HG03457 (cell line): Measurements from ENCODE around the gene TEX30.

Source experiments
- ATAC-seq: cut with Tn5 transposase; IDR thresholded peaks from one replicate; pipeline ENCODE4 v1.9.1; 2021; ENCODE audit warnings: moderate number of reproducible peaks; ENCODE audit not compliant: unreplicated experiment

Gene TEX30

GRCh38 chr13:102773441-102774213 lies at the start of gene TEX30:
TSS of gene TEX30 (minus strand) at chr13:102773786. CDS start at chr13:102770026, 3,760 bp downstream.
- peak; percentile 92 for ATAC-seq

- no peak for ATAC-seq
Measured at GRCh38 chr13:102817907-102818306, 44.3 kb upstream of the TEX30 start.

GRCh38 chr13:102817241-102817640 lies 43.7 kb upstream of the TEX30 start:
- no peak for ATAC-seq

GRCh38 chr13:102816708-102817107 lies 43.1 kb upstream of the TEX30 start:
- no peak for ATAC-seq

GRCh38 chr13:102815788-102816187 lies 42.2 kb upstream of the TEX30 start:
- ATAC-seq = no peak

GRCh38 chr13:102814793-102815192 lies 41.2 kb upstream of the TEX30 start:
- no peak for ATAC-seq

GRCh38 chr13:102814025-102814607 lies 40.5 kb upstream of the TEX30 start:
- ATAC-seq = no peak

- no peak for ATAC-seq
Measured at GRCh38 chr13:102812611-102813287, 39.2 kb upstream of the TEX30 start.

- ATAC-seq = no peak
Measured at GRCh38 chr13:102807699-102808098, 34.1 kb upstream of the TEX30 start.

- no peak for ATAC-seq
Measured at GRCh38 chr13:102805680-102806079, 32.1 kb upstream of the TEX30 start.

GRCh38 chr13:102800145-102801041 lies 26.8 kb upstream of the TEX30 start:
- peak; percentile 78 for ATAC-seq

GRCh38 chr13:102799426-102800144 lies 26.0 kb upstream of the TEX30 start:
- ATAC-seq = no peak

GRCh38 chr13:102798581-102799425 lies 25.2 kb upstream of the TEX30 start, which contains the start of the genes BIVM and POGLUT2:
TSS of gene BIVM (plus strand) at chr13:102799119. CDS start at chr13:102807268, 8,149 bp downstream.
TSS of gene POGLUT2 (minus strand) at chr13:102798976. CDS start at chr13:102798670, 306 bp downstream.
- ATAC-seq = peak; percentile 84

GRCh38 chr13:102793611-102794355 lies 20.2 kb upstream of the TEX30 start:
- no peak for ATAC-seq

GRCh38 chr13:102792396-102792795 lies 18.8 kb upstream of the TEX30 start:
- no peak for ATAC-seq

- no peak for ATAC-seq
Measured at GRCh38 chr13:102788683-102789082, 15.1 kb upstream of the TEX30 start.

- ATAC-seq = no peak
Measured at GRCh38 chr13:102784483-102784882, 10.9 kb upstream of the TEX30 start.

GRCh38 chr13:102781591-102781990 lies 8.0 kb upstream of the TEX30 start:
- no peak for ATAC-seq
